WTC11 (cell line): ENCODE data around the gene RNF19B.

Experiments used
- CTCF ChIP-seq: fragments of 200-600 bp; IDR thresholded peaks from 2 replicates; pipeline ENCODE4 v1.8.0; 2022; ENCODE audit warnings: antibody characterized with exemption
- JAZF1 ChIP-seq: fragments of 250-450 bp; sonication (Bioruptor Pico); IDR thresholded peaks from 2 replicates; pipeline ENCODE4 v1.9.0; 2021; ENCODE audit warnings: moderate library complexity, mild to moderate bottlenecking, inconsistent platforms
- JUN ChIP-seq: sonication (generic); formaldehyde crosslinking; IDR thresholded peaks from 2 replicates; pipeline ENCODE4 v1.8.0; 2023; ENCODE audit warnings: mild to moderate bottlenecking, missing genetic modification reagents
- MLX ChIP-seq: sonication (generic); formaldehyde crosslinking; IDR thresholded peaks from 2 replicates; pipeline ENCODE4 v1.8.1; 2023; ENCODE audit warnings: mild to moderate bottlenecking, missing genetic modification reagents, moderate library complexity
- TP53 ChIP-seq: sonication (generic); formaldehyde crosslinking; IDR thresholded peaks from 2 replicates; pipeline ENCODE4 v1.8.1; 2023; ENCODE audit warnings: mild to moderate bottlenecking, missing genetic modification reagents
- USF2 ChIP-seq: sonication (generic); formaldehyde crosslinking; IDR thresholded peaks from 2 replicates; pipeline ENCODE4 v1.8.1; 2023; ENCODE audit warnings: mild to moderate bottlenecking, missing genetic modification reagents, moderate library complexity

GRCh38 chr1:32939655-32940371 lies 24.8 kb downstream of the RNF19B start:
- TF ChIP-seq CTCF (no peak), JUN (no peak), MLX (CRISPR knock-in tag) (no peak), USF2 (no peak), JAZF1 (CRISPR knock-in tag) (no peak), TP53 (no peak)
